Hepatocyte (in vitro differentiated cells): ENCODE data around the gene TTC27.

Experiments
- CTCF ChIP-seq: fragments of 200-600 bp; sonication (generic); IDR thresholded peaks from 2 replicates; pipeline ENCODE4 v1.5.1; 2016; ENCODE audit warnings: antibody characterized with exemption, mild to moderate bottlenecking; ENCODE audit not compliant: poor library complexity
- EZH2 ChIP-seq: fragments of 200-600 bp; sonication (generic); IDR thresholded peaks from 2 replicates; pipeline ENCODE4 v1.6.1; 2016; ENCODE audit warnings: antibody characterized with exemption, mild to moderate bottlenecking, borderline replicate concordance
- EZH2phosphoT487 ChIP-seq: fragments of 200-600 bp; sonication (generic); IDR thresholded peaks from one replicate; pipeline ENCODE4 v1.6.1; 2018; ENCODE audit warnings: antibody characterized with exemption, mild to moderate bottlenecking, low read depth, moderate library complexity; ENCODE audit not compliant: unreplicated experiment, severe bottlenecking

GRCh38 chr2:32715981-32716380 lies 88.1 kb downstream of the TTC27 start:
- TF ChIP-seq CTCF (no peak), EZH2 (no peak), EZH2phosphoT487 (no peak)
